NT2/D1 (cell line): ENCODE results near the gene STXBP1.

ENCODE experiments used
- SUZ12 ChIP-seq: IDR thresholded peaks from 2 replicates; pipeline ENCODE4 v1.6.1; 2011; ENCODE audit not compliant: insufficient read length, insufficient read depth; ENCODE audit errors: extremely low read depth
- YY1 ChIP-seq: IDR thresholded peaks from 2 replicates; pipeline ENCODE4 v1.6.1; 2011; ENCODE audit not compliant: insufficient read length, insufficient read depth
- ZNF274 ChIP-seq: IDR thresholded peaks from 2 replicates; pipeline ENCODE4 v1.6.1; 2011; ENCODE audit warnings: mild to moderate bottlenecking, low read depth, low read length

GRCh38 chr9:127613583-127613954 lies 1.5 kb downstream of the STXBP1 start:
- TF ChIP-seq YY1 (no peak), SUZ12 (no peak), ZNF274 (no peak)
